GM12878 (cell line): Measurements from ENCODE around the gene DOCK2. TPM values are rescaled to one million over a fixed set of nuclear protein-coding genes. Genes with fewer than 3 reads are reported as not detected.

Experiments
- ATAC-seq: fragments of 200-7000 bp; cut with Tn5 transposase; 3 replicates; pipeline ENCODE4 v1.9.1; 2020; ENCODE audit warnings: mild to moderate bottlenecking, moderate library complexity
- BruUV-seq: library from RNA; stranded (reverse); fragments of 400-500 nt; replicated peaks from 2 replicates; lab custom pipeline; 2021; lab: Mats Ljungman, UMichigan
- CTCF ChIA-PET: fragments of 300-600 bp; sonication (Branson Sonifier 250); formaldehyde crosslinking; extraction: SDS; loops from one replicate; lab custom pipeline; 2021; ENCODE audit warnings: inconsistent platforms; lab: Yijun Ruan, JAX
- POLR2A ChIA-PET: fragments of 350-600 bp; formaldehyde crosslinking; extraction: SDS; loops from one replicate; lab custom pipeline; 2021; ENCODE audit warnings: inconsistent platforms; lab: Charles Lee
- RAD21 ChIA-PET: fragments of 300-600 bp; sonication (Branson Sonifier 250); formaldehyde crosslinking; loops from one replicate; lab custom pipeline; 2023; ENCODE audit warnings: antibody characterized with exemption; ENCODE audit not compliant: unreplicated experiment; lab: Charles Lee
- SMC1A ChIA-PET: fragments of 300-600 bp; sonication (Branson Sonifier 250); formaldehyde crosslinking; loops from one replicate; lab custom pipeline; 2023; ENCODE audit not compliant: unreplicated experiment, uncharacterized antibody; lab: Charles Lee
- DNase-seq: peaks from one replicate; pipeline ENCODE4 v3.0.0-alpha.2; 2011; ENCODE audit warnings: low read depth, low spot score
- FAIRE-seq: peaks from 3 replicates; lab custom pipeline; 2011; peaks lifted over from hg19 to GRCh38; lab: Jason Lieb, UNC
- H2AFZ ChIP-seq: 2 replicates; pipeline ENCODE4 v1.6.0; 2011; ENCODE audit warnings: low read depth, low read length, control low read depth; ENCODE audit not compliant: control insufficient read depth
- H3K27ac ChIP-seq: 2 replicates; pipeline ENCODE4 v1.5.1; 2011; ENCODE audit warnings: control low read depth; ENCODE audit not compliant: control insufficient read depth, insufficient read depth
- H3K27me3 ChIP-seq, 2 experiments: replicated peaks in 1 of 2; 2 replicates each; pipeline versions ENCODE4 v1.6.0 to v1.6.1; 2011; ENCODE audit warnings: low read length in 1 of 2; ENCODE audit not compliant: control insufficient read depth in 2 of 2, insufficient read depth in 2 of 2
- H3K36me3 ChIP-seq, 2 experiments: 2 replicates each; pipeline ENCODE4 v1.5.1; 2011; ENCODE audit warnings: low read length in 1 of 2; ENCODE audit not compliant: control insufficient read depth in 2 of 2, insufficient read depth in 2 of 2
- H3K4me1 ChIP-seq: 2 replicates; pipeline ENCODE4 v1.6.1; 2011; ENCODE audit warnings: mild to moderate bottlenecking, low read length, moderate library complexity, mixed read lengths; ENCODE audit not compliant: control insufficient read depth, insufficient read depth
- H3K4me2 ChIP-seq: 2 replicates; pipeline ENCODE4 v1.6.0; 2011; ENCODE audit warnings: control low read depth; ENCODE audit not compliant: control insufficient read depth, insufficient read depth
- H3K4me3 ChIP-seq: fragments of 200-600 bp; sonication (generic); 2 replicates; pipeline ENCODE4 v1.5.1; 2016
- H3K79me2 ChIP-seq: 2 replicates; pipeline ENCODE4 v1.6.0; 2011; ENCODE audit warnings: low read length; ENCODE audit not compliant: control insufficient read depth, insufficient read depth
- H3K9ac ChIP-seq: 2 replicates; pipeline ENCODE4 v1.8.0; 2011; ENCODE audit warnings: low read length, control low read depth, mixed read lengths; ENCODE audit not compliant: control insufficient read depth, insufficient read depth
- H3K9me3 ChIP-seq: replicated peaks from 3 replicates; pipeline ENCODE4 v1.5.1; 2011; ENCODE audit warnings: mild to moderate bottlenecking, low read length; ENCODE audit not compliant: control insufficient read depth, insufficient read depth
- H4K20me1 ChIP-seq: 2 replicates; pipeline ENCODE4 v1.6.0; 2011; ENCODE audit not compliant: control insufficient read depth, insufficient read depth
- CBX5 ChIP-seq: sonication (generic); IDR thresholded peaks from 2 replicates; pipeline ENCODE4 v1.6.1; 2016; ENCODE audit warnings: low read depth, moderate library complexity, mild to moderate bottlenecking, inconsistent platforms
- CHD2 ChIP-seq: IDR thresholded peaks from 2 replicates; pipeline ENCODE4 v1.6.1; 2011; ENCODE audit warnings: low read depth, low read length, improper control_type of control experiment, borderline replicate concordance
- FOXM1 ChIP-seq: IDR thresholded peaks from 2 replicates; pipeline ENCODE4 v1.6.1; 2012; ENCODE audit warnings: low read depth, mild to moderate bottlenecking, inconsistent platforms, low read length, moderate library complexity
- HDGF ChIP-seq: fragments of 450-650 bp; IDR thresholded peaks from 2 replicates; pipeline ENCODE4 v1.6.1; 2016; ENCODE audit warnings: antibody characterized with exemption
- MTA3 ChIP-seq: IDR thresholded peaks from 2 replicates; pipeline ENCODE4 v1.6.1; 2012; ENCODE audit warnings: low read length, inconsistent platforms, borderline replicate concordance
- MYB ChIP-seq: fragments of 150-350 bp; IDR thresholded peaks from 2 replicates; pipeline ENCODE4 v1.6.1; 2014; ENCODE audit warnings: mild to moderate bottlenecking, low read depth, low read length, borderline replicate concordance
- SRF ChIP-seq, 2 experiments: IDR thresholded peaks; 2 replicates each; pipeline ENCODE4 v1.6.1; 2011; ENCODE audit warnings: low read depth in 2 of 2, low read length in 2 of 2, mild to moderate bottlenecking in 1 of 2, moderate library complexity in 1 of 2
- SUPT20H ChIP-seq: IDR thresholded peaks from 2 replicates; pipeline ENCODE4 v1.6.1; 2011; ENCODE audit warnings: low read depth, mild to moderate bottlenecking, low read length, moderate library complexity, borderline replicate concordance; ENCODE audit not compliant: control insufficient read depth
- TCF3 ChIP-seq: IDR thresholded peaks from 2 replicates; pipeline ENCODE4 v1.6.1; 2012; ENCODE audit warnings: low read depth, mild to moderate bottlenecking, low read length, borderline replicate concordance; ENCODE audit not compliant: insufficient read depth
- YBX1 ChIP-seq: fragments of 450-650 bp; IDR thresholded peaks from 2 replicates; pipeline ENCODE4 v1.6.1; 2016; ENCODE audit warnings: antibody characterized with exemption
- whole genome bisulfite sequencing: methylation state at CpG from one replicate; pipeline ENCODE4 v1.1.6; 2016; ENCODE audit warnings: low lambda C conversion rate; ENCODE audit not compliant: insufficient replicate concordance, insufficient coverage; ENCODE audit errors: missing lambda C conversion rate; 5-methylcytosine and 5-hydroxymethylcytosine counted together
- in situ Hi-C: fragments of 300-500 bp; cut with MboI; formaldehyde crosslinking; loops from 9 replicates; pipeline ENCODE4 v1.14.3; 2018; ENCODE audit warnings: mixed read lengths
- intact Hi-C: fragments of 100-400 bp; cut with micrococcal nuclease; formaldehyde crosslinking; loops from one replicate; pipeline ENCODE4 v1.14.2; 2022; ENCODE audit not compliant: unreplicated experiment
- polyA plus RNA-seq, 11 experiments: library from polyadenylated mRNA; depleted of rRNA in 4 of 11; unstranded in 6 of 11; stranded (reverse) in 5 of 11; fragments of >200 nt; fragmentation: Nextera tagmentation in 4 of 11; fragmentation: Illumina TruSeq in 1 of 11; extraction: Ambion mirVana in 4 of 11; extraction: Trizol in 1 of 11; gene quantifications; 1 replicate in 1 of 11; 2 replicates in 10 of 11; pipeline versions ENCODE4 v1.2.1 to v1.2.3, GENCODE V29; 2011 to 2016; ENCODE audit warnings: inconsistent platforms in 2 of 11, missing spikeins in 2 of 11, low read depth in 1 of 11
- total RNA-seq, 4 experiments: library from RNA; depleted of rRNA in 3 of 4; stranded (reverse); fragments of >200 nt in 3 of 4; fragmentation: Illumina TruSeq in 1 of 4; extraction: Trizol in 1 of 4; gene quantifications; 2 replicates each; pipeline versions ENCODE4 v1.2.1 to v1.2.3, GENCODE V29; 2013 to 2021
- TF ChIP-seq, protein P1 (sequence below): fragments of 450-650 bp; IDR thresholded peaks from 2 replicates; pipeline ENCODE4 v1.6.1; 2016; ENCODE audit warnings: mild to moderate bottlenecking, moderate library complexity, borderline replicate concordance
- TF ChIP-seq, protein P2 (sequence below): fragments of 450-650 bp; IDR thresholded peaks from 2 replicates; pipeline ENCODE4 v1.6.1; 2014; ENCODE audit warnings: mild to moderate bottlenecking
- TF ChIP-seq, protein P3 (sequence below): fragments of 450-650 bp; formaldehyde crosslinking; IDR thresholded peaks from 2 replicates; pipeline ENCODE4 v1.4.0; 2022; ENCODE audit warnings: mild to moderate bottlenecking, moderate library complexity
- TF ChIP-seq, protein P4 (sequence below): IDR thresholded peaks from 2 replicates; pipeline ENCODE4 v1.6.1; 2012; ENCODE audit warnings: low read depth, low read length, improper control_type of control experiment

The DOCK2 gene
- total and polyA plus RNA-seq, 10 of the 15 experiments (the other 5 are each of a cell fraction or from before 2014, with no cell fraction given): 34.2 to 192 (median 118) TPM

DNA sequence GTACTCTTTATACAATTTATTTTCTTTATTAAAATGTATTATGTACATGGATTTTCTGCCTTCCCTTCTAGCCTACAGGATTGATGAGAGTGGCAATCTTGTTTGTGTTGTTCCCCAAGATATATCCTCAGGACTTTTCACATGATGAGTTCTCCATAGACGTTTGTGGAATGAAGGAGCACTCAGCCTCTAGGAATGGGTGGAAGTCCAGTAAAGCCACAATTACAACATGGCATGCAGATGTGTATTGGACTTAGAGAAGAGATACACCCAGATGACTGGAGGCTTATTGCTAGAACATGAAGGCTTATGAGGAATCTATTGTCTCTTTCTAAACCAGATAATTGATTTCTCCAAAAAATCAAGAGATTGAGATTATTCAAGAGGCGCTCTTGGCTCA, 8.2 kb upstream of the DOCK2 start:
- WGBS: 73% methylated on average over 2 of the region's 2 CpGs
- SMC1A ChIA-PET: interaction anchor here (1.0 kb wide), 1 partner anchor 42 kb away, joined by 4 read pairs; no protein-coding TSS in a partner anchor
- in situ Hi-C loops (no loop called here), intact Hi-C loops (no loop called here)
- BruUV-seq: no TSS peak
- RAD21 ChIA-PET: no interaction called here
- DNase-seq (no peak), ATAC-seq (no peak), FAIRE-seq (no peak)
- Histone ChIP-seq H3K27ac (no peak overlapping the region), H3K79me2 (no peaks in the 10 kb centered on the region), H3K9me3 (no peaks in the 10 kb centered on the region), H3K4me1 (no peaks in the 10 kb centered on the region), H3K36me3 (no peaks in the 10 kb centered on the region), H3K4me3 (no peak overlapping the region), H3K27me3 (no peaks in the 10 kb centered on the region), H3K9ac (no peak overlapping the region), H3K4me2 (no peak overlapping the region), H2AFZ (no peak overlapping the region), H4K20me1 (no peaks in the 10 kb centered on the region)
- CTCF ChIA-PET: no interaction called here
- POLR2A ChIA-PET: no interaction called here
- TF ChIP-seq TCF3: no peak
- no peak for TF ChIP-seq FOXM1
- TF ChIP-seq, protein P1, sequence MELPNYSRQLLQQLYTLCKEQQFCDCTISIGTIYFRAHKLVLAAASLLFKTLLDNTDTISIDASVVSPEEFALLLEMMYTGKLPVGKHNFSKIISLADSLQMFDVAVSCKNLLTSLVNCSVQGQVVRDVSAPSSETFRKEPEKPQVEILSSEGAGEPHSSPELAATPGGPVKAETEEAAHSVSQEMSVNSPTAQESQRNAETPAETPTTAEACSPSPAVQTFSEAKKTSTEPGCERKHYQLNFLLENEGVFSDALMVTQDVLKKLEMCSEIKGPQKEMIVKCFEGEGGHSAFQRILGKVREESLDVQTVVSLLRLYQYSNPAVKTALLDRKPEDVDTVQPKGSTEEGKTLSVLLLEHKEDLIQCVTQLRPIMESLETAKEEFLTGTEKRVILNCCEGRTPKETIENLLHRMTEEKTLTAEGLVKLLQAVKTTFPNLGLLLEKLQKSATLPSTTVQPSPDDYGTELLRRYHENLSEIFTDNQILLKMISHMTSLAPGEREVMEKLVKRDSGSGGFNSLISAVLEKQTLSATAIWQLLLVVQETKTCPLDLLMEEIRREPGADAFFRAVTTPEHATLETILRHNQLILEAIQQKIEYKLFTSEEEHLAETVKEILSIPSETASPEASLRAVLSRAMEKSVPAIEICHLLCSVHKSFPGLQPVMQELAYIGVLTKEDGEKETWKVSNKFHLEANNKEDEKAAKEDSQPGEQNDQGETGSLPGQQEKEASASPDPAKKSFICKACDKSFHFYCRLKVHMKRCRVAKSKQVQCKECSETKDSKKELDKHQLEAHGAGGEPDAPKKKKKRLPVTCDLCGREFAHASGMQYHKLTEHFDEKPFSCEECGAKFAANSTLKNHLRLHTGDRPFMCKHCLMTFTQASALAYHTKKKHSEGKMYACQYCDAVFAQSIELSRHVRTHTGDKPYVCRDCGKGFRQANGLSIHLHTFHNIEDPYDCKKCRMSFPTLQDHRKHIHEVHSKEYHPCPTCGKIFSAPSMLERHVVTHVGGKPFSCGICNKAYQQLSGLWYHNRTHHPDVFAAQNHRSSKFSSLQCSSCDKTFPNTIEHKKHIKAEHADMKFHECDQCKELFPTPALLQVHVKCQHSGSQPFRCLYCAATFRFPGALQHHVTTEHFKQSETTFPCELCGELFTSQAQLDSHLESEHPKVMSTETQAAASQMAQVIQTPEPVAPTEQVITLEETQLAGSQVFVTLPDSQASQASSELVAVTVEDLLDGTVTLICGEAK: no peak
- no peak for TF ChIP-seq YBX1
- TF ChIP-seq, protein P2, sequence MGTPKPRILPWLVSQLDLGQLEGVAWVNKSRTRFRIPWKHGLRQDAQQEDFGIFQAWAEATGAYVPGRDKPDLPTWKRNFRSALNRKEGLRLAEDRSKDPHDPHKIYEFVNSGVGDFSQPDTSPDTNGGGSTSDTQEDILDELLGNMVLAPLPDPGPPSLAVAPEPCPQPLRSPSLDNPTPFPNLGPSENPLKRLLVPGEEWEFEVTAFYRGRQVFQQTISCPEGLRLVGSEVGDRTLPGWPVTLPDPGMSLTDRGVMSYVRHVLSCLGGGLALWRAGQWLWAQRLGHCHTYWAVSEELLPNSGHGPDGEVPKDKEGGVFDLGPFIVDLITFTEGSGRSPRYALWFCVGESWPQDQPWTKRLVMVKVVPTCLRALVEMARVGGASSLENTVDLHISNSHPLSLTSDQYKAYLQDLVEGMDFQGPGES: no peak
- TF ChIP-seq MTA3: no peak
- TF ChIP-seq CHD2: no peak
- TF ChIP-seq MYB: no peak
- no peak for TF ChIP-seq CBX5
- TF ChIP-seq, protein P3, sequence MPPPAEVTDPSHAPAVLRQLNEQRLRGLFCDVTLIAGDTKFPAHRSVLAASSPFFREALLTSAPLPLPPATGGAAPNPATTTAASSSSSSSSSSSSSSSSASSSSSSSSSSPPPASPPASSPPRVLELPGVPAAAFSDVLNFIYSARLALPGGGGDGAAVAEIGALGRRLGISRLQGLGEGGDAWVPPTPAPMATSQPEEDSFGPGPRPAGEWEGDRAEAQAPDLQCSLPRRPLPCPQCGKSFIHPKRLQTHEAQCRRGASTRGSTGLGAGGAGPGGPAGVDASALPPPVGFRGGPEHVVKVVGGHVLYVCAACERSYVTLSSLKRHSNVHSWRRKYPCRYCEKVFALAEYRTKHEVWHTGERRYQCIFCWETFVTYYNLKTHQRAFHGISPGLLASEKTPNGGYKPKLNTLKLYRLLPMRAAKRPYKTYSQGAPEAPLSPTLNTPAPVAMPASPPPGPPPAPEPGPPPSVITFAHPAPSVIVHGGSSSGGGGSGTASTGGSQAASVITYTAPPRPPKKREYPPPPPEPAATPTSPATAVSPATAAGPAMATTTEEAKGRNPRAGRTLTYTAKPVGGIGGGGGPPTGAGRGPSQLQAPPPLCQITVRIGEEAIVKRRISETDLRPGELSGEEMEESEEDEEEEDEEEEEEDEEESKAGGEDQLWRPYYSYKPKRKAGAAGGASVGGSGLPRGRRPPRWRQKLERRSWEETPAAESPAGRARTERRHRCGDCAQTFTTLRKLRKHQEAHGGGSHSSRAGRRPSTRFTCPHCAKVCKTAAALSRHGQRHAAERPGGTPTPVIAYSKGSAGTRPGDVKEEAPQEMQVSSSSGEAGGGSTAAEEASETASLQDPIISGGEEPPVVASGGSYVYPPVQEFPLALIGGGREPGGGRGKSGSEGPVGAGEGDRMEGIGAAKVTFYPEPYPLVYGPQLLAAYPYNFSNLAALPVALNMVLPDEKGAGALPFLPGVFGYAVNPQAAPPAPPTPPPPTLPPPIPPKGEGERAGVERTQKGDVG (CRISPR knock-in tag): no peak
- TF ChIP-seq SRF (IDR thresholded peaks at IDR 0.05; ENCODE audit: low read depth in 2 of 2, low read length in 2 of 2): no peak
- no peak for TF ChIP-seq HDGF
- TF ChIP-seq, protein P4, sequence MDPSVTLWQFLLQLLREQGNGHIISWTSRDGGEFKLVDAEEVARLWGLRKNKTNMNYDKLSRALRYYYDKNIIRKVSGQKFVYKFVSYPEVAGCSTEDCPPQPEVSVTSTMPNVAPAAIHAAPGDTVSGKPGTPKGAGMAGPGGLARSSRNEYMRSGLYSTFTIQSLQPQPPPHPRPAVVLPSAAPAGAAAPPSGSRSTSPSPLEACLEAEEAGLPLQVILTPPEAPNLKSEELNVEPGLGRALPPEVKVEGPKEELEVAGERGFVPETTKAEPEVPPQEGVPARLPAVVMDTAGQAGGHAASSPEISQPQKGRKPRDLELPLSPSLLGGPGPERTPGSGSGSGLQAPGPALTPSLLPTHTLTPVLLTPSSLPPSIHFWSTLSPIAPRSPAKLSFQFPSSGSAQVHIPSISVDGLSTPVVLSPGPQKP: no peak
- TF ChIP-seq SUPT20H: no peak
